MM.1S (cell line): ENCODE data around the gene COL18A1.

Experiments used
- DNase-seq: peaks from one replicate; pipeline ENCODE4 v3.0.0-alpha.2; 2015
- H2AFZ ChIP-seq: fragments of 300-600 bp; sonication (generic); 2 replicates; pipeline ENCODE4 v1.6.0; 2016; ENCODE audit warnings: antibody characterized with exemption, low read length
- H3F3A ChIP-seq: fragments of 300-600 bp; sonication (generic); 2 replicates; pipeline ENCODE4 v1.6.1; 2016; ENCODE audit warnings: mild to moderate bottlenecking, antibody characterized with exemption, low read length, moderate library complexity, mixed read lengths; ENCODE audit not compliant: insufficient read depth
- H3K27ac ChIP-seq: fragments of 300-600 bp; sonication (generic); 2 replicates; pipeline ENCODE4 v1.5.1; 2016; ENCODE audit warnings: mild to moderate bottlenecking, low read length
- H3K27me3 ChIP-seq: fragments of 300-600 bp; sonication (generic); replicated peaks from 2 replicates; pipeline ENCODE4 v1.6.0; 2016; ENCODE audit warnings: low read length; ENCODE audit not compliant: insufficient read depth
- H3K36me3 ChIP-seq: fragments of 300-600 bp; sonication (generic); replicated peaks from 2 replicates; pipeline ENCODE4 v1.6.1; 2016; ENCODE audit warnings: mild to moderate bottlenecking, low read length, mixed read lengths; ENCODE audit not compliant: insufficient read depth
- H3K4me1 ChIP-seq: fragments of 300-600 bp; sonication (generic); 2 replicates; pipeline ENCODE4 v1.6.1; 2016; ENCODE audit warnings: low read length, mixed read lengths
- H3K4me2 ChIP-seq: fragments of 300-600 bp; sonication (generic); 2 replicates; pipeline ENCODE4 v1.6.0; 2016; ENCODE audit warnings: low read depth, low read length
- H3K4me3 ChIP-seq: fragments of 300-600 bp; sonication (generic); 2 replicates; pipeline ENCODE4 v1.5.1; 2016; ENCODE audit warnings: low read length, mixed read lengths
- H3K79me2 ChIP-seq: fragments of 300-600 bp; sonication (generic); 2 replicates; pipeline ENCODE4 v1.6.1; 2016; ENCODE audit warnings: mixed run types, low read length, mixed read lengths
- H3K9ac ChIP-seq: fragments of 300-600 bp; sonication (generic); 2 replicates; pipeline ENCODE4 v1.6.1; 2016; ENCODE audit warnings: low read length, mixed read lengths
- H3K9me2 ChIP-seq: fragments of 300-600 bp; sonication (generic); replicated peaks from 2 replicates; pipeline ENCODE4 v1.6.1; 2016; ENCODE audit warnings: mild to moderate bottlenecking, low read length, mixed read lengths; ENCODE audit not compliant: insufficient read depth
- H3K9me3 ChIP-seq: fragments of 300-600 bp; sonication (generic); replicated peaks from 2 replicates; pipeline ENCODE4 v1.6.1; 2016; ENCODE audit warnings: mild to moderate bottlenecking, low read length, mixed read lengths; ENCODE audit not compliant: insufficient read depth
- H4K20me1 ChIP-seq: fragments of 300-600 bp; sonication (generic); 2 replicates; pipeline ENCODE4 v1.6.1; 2016; ENCODE audit warnings: mild to moderate bottlenecking, low read length, moderate library complexity, mixed read lengths; ENCODE audit not compliant: insufficient read depth
- CTCF ChIP-seq: fragments of 300-600 bp; sonication (generic); IDR thresholded peaks from 2 replicates; pipeline ENCODE4 v1.5.1; 2016; ENCODE audit warnings: antibody characterized with exemption, low read length, mixed read lengths
- EZH2 ChIP-seq: fragments of 300-600 bp; sonication (generic); optimal IDR thresholded peaks from 2 replicates; pipeline ENCODE3; 2017; ENCODE audit warnings: low read depth, mild to moderate bottlenecking, antibody characterized with exemption, low read length, mixed read lengths
- EZH2phosphoT487 ChIP-seq: fragments of 300-600 bp; sonication (generic); IDR thresholded peaks from 2 replicates; pipeline ENCODE4 v1.6.1; 2018; ENCODE audit warnings: antibody characterized with exemption, low read length

Gene COL18A1

GRCh38 chr21:45430521-45431501, 25.8 kb downstream of the COL18A1 start:
- TF ChIP-seq EZH2 (no peak), EZH2phosphoT487 (no peak), CTCF (no peak)
- no peak overlapping the region for H3K27ac ChIP-seq
- H3K4me2 ChIP-seq = no peak overlapping the region
- no peaks in the 10 kb centered on the region for H4K20me1 ChIP-seq
- H2AFZ ChIP-seq = no peak overlapping the region
- no peak overlapping the region for H3K4me3 ChIP-seq
- no peaks in the 10 kb centered on the region for H3K9me2 ChIP-seq
- no peaks in the 10 kb centered on the region for H3K36me3 ChIP-seq
- H3K9me3 ChIP-seq = no peaks in the 10 kb centered on the region
- no peaks in the 10 kb centered on the region for H3K4me1 ChIP-seq
- H3F3A ChIP-seq = no peaks in the 10 kb centered on the region
- H3K9ac ChIP-seq = no peak overlapping the region
- no peaks in the 10 kb centered on the region for H3K79me2 ChIP-seq
- DNase-seq = no peak
- H3K27me3 ChIP-seq = peaks cover 95% of the 10 kb centered on the region

- no peaks in the 10 kb centered on the region for H3K4me1 ChIP-seq
Observed at GRCh38 chr21:45431781-45432572, 27.0 kb downstream of the COL18A1 start.

GRCh38 chr21:45432575-45433255, 27.8 kb downstream of the COL18A1 start:
- TF ChIP-seq CTCF = no peak
- TF ChIP-seq EZH2 = no peak
- no peak for TF ChIP-seq EZH2phosphoT487
- Histone ChIP-seq H3K27ac (no peak overlapping the region), H3K4me1 (no peaks in the 10 kb centered on the region), H3K9ac (no peak overlapping the region), H3K9me3 (no peaks in the 10 kb centered on the region), H2AFZ (no peak overlapping the region), H3K36me3 (no peaks in the 10 kb centered on the region), H3K79me2 (no peaks in the 10 kb centered on the region), H3K4me3 (no peak overlapping the region), H3K9me2 (no peaks in the 10 kb centered on the region), H3K4me2 (no peak overlapping the region), H3F3A (no peaks in the 10 kb centered on the region), H4K20me1 (no peaks in the 10 kb centered on the region), H3K27me3 (peaks cover 82% of the 10 kb centered on the region)
- no peak for DNase-seq

More at GRCh38 chr21:45431781-45432572, 27.0 kb downstream of the COL18A1 start:
- DNase-seq = no peak
- Histone ChIP-seq H3K4me3 (no peak overlapping the region), H3K9ac (no peak overlapping the region), H3F3A (no peaks in the 10 kb centered on the region), H3K4me2 (no peak overlapping the region), H3K36me3 (no peaks in the 10 kb centered on the region), H3K79me2 (no peaks in the 10 kb centered on the region), H3K27me3 (peaks cover 90% of the 10 kb centered on the region), H3K27ac (no peak overlapping the region), H4K20me1 (no peaks in the 10 kb centered on the region), H3K9me3 (no peaks in the 10 kb centered on the region), H3K9me2 (no peaks in the 10 kb centered on the region), H2AFZ (no peak overlapping the region)
- TF ChIP-seq EZH2 = no peak
